NCI-H345 (cell line): ENCODE results near the gene SLA2.
"Not testable (repeated sequence)": the region's sequence is repeated elsewhere in the genome, so short reads cannot be mapped to it uniquely, and the experiment has no call there.

Experiments
- DNase-seq: peaks from one replicate; lab custom pipeline; 2025; lab: John Stamatoyannopoulos, UW

SLA2 gene, protein sequence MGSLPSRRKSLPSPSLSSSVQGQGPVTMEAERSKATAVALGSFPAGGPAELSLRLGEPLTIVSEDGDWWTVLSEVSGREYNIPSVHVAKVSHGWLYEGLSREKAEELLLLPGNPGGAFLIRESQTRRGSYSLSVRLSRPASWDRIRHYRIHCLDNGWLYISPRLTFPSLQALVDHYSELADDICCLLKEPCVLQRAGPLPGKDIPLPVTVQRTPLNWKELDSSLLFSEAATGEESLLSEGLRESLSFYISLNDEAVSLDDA

DNA sequence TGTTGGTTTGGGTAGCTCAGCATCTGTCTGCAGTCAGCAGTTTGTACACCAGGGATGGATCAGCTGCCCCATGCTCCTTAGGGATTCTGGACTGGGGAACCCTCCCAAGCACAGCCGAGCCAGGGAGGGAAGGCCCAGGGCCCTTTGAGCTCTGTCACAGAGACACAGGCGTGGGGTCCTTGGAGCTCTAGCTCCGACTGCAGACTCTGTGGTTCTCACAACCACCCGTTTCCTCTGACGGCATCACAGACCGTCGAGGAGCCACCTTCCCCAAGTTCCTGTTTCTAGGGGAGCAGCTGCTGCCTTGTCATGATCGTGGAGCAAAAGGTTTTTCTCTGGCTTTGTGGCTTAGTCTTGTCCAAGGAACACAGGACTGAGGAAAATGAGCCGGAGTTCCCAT, at the start of gene SLA2:
Gene SLA2 (minus strand): TSS at position 199 of the 400 bp plus-strand sequence. CDS start 4,861 bp downstream, outside the sequence.
- DNase-seq = no peak

DNA sequence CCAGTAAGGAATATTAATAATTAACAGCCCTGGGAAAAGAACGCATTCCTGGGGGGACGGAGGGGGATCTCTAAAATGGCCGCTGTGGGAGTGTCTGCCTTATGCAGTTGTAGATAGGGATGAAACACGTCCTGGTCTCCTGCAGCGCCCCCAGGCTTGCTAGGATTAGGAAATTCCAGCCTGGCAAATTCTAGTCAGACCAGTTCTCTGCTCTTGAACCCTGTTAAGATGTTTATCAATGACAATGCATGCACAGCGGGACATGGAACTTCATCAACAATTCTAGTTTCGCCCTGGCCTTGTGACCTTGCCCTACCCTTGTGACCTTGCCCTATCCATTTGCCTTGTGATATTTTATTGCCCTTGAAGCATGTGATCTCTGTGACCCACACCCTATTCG, 49.5 kb upstream of the SLA2 start:
- DNase-seq = not testable (repeated sequence)

DNA sequence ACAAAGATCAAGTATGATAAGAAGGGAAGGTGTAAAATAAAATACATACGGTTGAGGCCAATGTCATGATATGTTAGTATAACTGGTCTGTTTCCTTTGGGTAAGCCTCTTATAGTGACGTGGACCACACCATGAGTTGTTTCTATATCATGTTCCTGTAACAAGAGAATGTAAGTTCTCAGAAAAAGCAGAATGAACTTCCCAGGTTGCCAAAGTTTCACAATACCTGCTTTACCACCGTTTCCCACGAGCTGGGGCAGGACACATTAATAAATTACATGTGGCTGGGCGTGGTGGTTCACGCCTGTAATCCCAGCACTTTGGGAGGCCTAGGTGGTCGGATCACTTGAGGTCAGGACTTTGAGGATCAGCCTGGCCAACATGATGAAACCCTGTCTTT, 42.6 kb upstream of the SLA2 start:
- DNase-seq = no peak

DNA sequence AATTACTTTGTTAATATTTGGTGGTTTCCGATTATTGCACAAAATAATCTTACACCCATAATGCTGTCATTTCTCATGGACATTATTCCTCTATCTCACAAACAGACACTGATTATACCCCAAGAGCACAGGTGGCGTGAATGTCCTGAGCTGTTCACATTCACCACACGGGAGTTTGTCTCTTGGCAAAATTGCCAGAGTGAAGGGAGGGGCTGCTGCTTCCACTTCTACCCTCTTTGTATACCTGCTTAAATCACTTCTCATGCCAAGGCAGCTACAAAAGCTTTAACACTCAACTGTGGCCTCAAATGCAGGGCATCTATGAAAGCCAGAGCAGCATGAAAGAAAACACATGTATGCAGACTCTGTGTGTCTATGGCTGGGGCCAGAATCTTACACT, 41.9 kb upstream of the SLA2 start:
- DNase-seq = no peak

DNA sequence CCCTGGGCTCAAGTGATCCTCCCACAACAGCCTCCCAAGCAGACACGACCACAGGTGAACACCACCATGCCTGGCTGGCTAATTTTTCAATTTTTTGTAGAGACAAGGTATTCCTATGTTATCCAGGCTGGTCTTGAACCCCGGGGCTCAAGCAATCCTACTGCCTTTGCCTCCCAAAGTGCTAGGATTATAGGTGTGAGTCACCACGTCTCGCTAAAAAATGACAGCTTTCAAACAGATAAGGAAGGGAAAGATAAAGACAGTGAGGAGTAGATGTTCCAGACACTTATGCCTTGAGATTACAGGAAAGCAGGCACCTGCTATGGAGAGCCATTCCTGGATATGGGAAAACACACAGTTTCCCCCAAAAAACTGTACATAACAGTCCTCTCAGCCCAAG, 40.9 kb upstream of the SLA2 start:
- no peak for DNase-seq

DNA sequence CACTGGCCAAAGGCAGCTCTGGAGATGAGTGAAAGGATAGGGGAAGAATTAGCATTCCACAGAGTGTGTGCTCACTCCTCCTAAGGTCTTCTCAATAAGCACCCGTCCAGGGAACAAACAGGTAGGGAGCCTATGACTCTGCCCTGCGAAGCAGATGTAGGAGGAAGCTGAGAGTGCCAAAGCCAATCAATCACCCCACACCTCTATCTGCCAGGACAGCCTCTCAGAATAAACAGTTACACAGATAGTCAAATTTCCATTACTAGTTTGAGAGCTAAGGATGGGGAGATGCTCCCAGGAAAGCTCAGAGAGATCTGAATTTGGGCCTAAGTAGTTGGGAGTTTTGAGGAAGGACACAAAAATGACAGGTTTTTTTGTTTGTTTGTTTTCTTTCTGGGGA, 40.5 kb upstream of the SLA2 start:
- DNase-seq = no peak

DNA sequence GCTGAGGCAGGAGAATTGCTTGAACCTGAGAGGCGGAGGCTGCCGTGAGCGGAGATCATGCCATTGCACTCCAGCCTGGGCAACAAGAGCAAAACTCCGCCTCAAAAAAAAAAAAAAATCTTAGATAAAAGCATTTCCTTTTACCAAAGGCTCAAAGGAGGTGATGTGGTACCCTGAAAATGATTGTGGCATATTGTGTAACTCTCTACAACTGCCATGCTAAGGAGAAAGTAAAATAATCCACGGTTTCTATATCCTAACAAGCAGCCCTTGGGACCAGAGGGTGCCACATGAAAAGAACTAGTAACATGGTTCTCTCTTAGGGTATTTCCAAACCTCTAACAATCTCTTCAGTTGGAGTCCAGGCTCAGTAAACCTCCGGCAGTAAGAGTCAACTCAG, 38.8 kb upstream of the SLA2 start:
- no peak for DNase-seq

DNA sequence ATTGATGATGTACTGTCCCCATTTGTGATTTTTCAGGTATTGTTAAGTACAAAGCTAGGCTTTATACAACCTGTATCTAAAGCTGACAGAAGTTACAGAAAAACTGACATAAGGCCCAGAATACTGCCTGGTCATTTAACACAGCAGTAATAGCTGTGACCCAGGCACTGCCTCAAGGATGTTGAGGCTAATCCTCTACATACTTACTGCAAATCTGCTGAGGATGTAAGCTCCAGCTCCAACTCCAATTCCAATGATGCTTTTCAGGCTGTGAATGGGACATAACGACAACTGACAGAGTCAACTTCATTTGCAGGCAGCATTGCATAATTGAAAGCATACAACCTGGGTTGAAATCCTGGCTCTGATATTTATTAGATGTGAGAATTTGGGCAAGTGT, 36.3 kb upstream of the SLA2 start:
- no peak for DNase-seq

DNA sequence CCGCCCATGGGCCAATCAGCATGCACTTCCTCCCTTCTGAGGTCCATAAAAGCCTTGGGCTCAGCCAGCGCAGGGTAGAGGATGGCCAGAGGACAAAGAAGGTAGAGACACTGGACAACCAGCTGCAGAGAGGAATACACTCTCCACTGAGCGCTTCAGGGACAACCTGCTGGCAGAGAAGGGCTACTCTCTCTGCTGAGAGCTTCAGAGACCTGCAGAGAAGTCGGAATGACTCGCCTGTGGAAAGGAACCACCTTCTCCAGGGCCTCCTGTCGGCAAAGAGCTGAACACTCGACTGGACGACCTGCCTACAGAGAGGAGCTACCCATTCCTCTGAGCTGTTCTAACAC, 31.4 kb upstream of the SLA2 start:
- no peak for DNase-seq

DNA sequence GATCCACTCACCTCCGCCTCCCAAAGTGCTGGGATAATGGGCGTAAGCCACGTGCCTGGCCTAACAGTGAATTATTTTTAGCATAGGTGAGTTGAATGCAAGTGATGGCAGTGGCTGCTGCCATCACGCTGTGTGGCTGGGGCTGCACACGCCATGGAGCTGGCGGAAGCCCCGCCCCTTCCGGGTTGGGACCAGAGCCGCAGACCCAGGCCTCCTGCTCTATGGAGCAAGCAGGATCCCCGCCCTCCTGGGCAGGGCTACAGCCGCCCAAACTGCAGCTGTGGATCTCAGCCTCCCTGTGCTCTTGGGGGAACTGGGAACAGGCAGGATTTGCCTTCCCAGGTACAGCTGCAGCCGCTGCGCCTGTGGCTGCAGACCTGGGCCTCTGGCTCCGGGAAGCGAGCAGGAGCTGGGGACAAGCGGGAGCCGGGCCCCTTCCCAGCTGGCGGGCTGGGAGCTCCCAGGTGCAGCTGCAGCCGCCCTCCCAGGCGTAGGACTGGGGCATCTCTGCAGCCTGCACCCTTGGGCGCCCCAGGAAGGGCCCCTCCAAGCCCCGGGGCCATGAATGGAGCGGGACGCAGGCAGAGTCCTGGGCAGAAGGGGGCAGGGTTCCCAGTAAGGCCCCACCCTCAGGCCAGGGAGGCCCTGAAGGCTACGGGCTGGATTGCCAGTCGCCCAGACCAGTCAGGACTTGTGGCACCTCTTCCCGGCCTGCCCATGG, 30.9 kb upstream of the SLA2 start:
- no peak for DNase-seq

DNA sequence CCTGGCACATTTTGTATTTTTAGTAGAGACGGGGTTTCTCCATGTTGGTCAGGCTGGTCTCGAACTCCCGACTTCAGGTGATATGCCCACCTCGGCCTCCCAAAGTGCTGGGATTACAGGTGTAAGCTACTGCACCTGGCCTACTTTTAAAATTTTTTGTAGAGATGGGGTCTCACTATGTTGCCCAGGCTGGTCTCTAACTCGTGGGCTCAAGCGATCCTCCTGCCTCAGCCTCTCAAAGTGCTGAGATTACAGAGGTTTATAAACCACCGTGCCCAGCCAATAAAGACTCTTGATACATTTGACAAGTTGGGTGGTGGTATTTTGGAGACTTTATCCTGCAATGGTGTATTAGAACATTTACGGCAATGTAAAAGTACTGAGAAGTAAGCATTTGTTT, 29.5 kb upstream of the SLA2 start:
- not testable (repeated sequence) for DNase-seq

DNA sequence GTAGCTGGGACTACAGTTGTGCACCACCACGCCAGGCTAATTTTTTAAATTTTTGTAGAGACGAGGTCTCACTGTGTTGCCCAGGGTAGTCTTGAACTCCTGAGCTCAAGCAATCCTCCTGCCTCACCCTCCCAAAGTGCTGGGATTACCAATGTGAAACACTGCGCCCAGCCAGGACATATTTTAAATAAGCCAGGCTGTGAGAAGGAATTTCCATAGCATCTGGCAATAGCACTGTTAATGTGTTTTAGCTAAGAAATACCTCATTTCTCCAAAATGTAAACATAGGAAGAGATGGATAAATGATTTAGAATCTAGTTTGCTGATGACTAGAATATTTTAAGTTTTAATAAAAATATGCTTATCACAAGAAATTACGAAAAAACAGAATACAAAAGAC, 27.0 kb upstream of the SLA2 start:
- no peak for DNase-seq

DNA sequence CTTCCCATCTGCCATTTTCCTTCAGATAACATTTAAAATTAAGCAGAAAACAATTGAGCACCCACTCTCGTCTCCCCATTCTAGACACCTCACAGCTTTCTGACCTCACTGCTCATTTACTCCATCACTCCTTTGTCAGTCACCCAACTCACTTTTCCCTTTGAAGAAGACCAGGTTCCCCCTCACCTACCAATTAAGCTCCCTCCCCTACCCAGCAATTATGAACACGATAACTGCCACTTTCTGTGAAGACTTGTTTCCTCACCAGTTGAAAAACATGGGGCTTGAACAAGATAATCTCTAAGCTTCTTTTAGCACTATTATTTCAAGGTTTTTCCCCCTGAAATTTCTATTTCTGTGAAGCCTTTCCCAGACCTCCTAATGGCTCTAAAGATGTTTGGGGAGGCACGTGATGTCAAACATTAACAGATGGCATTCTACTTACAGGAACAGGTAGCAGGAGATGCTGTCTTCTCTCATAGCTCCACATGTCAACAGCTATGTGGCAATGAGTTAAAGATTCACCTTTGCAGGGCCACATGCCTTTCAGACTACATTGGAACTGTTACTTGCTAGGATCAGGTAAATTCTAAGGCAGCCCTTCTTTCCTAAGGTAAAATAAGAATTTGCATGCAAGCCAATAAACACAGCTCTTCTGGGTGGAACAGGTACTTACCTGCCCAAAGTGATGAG, 24.8 kb upstream of the SLA2 start:
- DNase-seq = no peak

DNA sequence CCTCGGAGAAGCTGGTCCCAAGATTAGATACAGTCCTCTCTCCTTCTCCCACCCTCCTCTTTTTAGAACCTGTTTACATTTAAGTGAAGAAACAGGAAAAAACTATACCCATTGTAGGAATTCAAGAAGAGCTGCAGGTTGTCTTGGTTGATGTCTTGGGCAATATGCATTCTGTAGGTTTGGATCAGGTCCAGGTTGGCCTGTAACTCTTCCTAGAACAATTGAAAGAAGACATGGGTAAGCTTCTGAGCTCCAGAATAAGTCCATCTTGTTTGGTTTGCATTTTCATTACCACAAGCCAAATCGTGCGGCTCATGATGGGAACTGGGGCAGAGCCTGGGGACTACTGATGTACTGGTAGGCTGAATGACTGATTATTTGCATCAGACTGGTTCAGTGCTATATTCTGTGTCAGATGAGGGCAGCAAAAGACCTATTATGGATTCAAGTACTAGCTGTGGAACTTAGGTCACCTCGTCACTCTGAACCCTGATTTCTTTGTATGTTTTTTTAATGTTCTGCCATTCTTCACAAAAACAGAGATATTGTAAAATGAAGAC, 20.3 kb upstream of the SLA2 start:
- no peak for DNase-seq

DNA sequence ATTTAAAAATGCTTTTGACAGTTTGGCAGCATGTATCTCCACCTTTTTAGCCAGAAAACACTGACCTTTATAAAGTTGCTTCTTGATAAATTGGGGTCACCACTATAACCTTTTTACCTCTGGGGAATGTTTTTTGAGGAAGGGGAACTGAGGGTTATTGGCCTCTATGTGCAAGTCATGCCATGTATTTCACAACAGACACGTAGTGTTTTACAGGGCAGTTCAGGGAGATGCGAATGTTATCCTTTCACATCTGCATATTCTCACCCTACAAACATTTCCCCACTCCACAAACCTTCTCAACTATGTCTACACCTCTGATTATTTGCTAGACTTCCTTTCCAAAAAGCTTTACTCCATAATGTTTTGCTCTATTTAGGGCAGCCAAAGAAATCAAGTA, 17.0 kb upstream of the SLA2 start:
- no peak for DNase-seq

DNA sequence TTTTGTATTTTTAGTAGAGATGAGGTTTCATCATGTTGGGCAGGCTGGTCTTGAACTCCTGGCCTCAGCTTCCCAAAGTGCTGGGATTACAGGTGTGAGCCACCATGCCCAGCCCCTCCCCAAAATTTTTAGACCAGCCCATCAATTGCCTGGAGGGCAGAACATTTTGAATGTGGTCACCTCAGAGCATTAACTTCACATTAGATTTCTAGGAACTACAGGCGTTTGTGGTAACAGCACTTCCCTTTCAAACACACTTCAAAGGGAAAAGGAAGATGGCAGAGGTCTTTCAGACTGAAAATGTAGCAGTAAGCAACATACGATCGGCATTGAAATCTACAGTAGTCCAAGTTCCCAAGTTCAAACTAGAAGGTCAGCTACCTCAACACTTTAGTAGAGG, 12.3 kb upstream of the SLA2 start:
- no peak for DNase-seq

DNA sequence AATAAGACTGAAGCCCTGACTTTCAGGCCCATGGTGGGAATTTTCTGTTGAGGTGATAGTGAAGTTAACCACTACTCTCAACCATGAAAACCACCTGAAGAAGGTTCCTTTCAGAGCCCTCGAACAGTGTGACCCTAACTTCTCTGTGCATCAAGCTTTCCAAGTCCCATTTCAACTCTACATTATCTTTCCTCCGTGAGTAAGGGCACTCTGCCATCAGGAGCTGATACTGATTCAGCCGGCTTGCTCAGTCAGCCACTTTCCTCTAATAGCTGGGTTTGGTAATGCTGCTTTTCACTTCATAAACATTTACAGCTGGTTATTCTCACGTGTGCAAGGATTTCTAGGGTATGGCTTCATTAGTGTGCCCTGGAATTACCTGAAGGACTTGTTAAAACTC, 10.7 kb upstream of the SLA2 start:
- no peak for DNase-seq

DNA sequence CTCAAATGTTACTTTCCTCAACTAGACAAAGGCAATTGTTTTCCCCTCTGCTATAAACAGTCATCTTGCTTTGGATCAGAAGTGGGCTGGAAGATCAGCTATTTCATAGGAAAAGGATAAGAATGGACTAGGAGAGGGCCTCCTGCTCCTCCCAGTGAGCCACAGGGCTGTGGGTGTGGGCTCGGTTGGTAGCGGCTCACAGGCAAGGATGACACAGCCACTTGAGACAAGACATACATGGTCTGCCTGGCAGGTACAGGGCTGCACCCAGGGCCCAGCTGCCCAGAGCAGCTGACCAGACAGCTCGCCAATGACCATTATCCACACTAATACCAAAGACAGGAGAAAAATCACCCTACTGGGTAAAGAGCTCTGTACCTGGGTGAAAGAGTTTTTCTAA, 9.0 kb upstream of the SLA2 start:
- DNase-seq = no peak

DNA sequence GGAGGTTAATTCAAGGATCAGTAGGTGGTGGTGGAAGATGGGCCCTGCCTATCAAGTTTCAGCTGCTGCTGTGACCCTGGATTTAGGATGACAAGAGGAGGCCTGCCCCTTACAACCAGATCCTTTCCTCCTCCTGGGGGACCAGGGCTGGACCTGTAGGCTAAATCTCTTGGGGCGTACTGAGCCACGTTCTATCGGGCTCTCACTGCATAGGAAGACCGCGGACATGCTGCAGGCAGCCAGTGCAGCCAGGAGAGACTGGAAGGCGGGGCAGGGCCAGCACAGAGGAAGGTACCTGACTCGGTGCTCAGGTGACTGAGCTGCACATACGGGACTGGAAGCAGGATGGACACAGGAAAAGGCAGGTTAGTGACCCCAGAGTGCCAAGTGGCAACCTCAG, 8.5 kb upstream of the SLA2 start:
- no peak for DNase-seq

DNA sequence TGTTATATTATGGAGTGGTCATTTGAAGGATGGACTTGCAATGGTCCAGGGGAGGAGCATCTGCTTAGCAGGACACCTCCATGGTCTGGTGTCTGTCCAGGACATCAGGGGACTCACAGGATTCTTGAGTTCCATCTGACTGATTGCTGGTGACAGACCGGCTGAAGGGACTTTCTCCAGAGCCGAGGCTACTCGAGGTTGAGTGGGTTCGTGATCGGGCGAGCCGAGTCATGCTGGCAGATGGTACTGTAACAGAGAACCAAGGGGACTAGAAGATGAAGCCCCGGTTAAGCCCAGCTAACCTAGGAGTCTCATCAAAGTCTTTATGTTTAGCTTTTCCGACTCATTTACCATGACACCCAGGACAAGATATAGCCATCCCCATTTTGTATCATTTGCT, 7.5 kb upstream of the SLA2 start:
- DNase-seq = no peak

DNA sequence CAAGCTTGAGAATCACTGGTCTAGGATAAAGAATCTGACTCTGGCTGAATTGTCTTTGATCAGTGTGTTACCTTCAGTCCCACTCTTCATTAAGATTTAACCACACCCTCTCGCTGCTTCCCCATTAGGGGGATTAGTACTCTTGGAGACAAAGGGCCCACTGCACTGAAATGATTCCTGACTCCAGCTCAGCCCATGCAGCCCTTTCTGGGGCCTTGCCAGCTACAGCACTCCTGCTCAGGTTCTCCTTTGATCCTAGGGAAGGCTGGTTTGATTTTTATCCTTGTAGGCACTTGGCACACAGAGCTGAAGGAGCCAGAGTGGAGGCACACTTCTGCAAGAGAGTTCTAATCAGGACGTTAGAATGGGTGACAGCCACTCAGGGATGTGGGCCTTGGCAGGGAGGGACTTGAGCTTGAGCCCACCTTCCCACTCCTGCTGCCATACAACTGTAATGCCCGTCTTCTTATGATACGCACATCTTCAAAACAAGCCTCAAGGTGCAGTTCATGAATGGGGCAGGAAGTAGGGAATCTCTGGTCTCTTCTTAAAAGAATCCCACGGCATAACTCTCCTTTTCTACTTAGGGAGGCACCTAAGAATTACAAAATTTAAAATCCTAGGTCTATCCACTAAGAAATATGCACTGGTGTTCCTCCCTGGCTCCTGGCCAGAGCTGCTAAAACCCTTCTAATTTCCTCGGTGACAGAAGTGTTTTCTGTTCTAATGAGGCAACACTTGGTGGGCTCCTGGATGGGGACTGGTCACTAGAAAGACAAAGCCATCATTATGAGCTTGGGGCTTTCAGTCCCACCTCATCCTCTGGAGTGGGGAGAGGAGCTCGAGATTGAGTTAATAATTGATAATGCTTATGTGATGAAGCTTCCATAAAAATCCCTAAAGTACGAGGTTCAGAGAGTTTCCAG, 1.5 kb upstream of the SLA2 start:
- no peak for DNase-seq

DNA sequence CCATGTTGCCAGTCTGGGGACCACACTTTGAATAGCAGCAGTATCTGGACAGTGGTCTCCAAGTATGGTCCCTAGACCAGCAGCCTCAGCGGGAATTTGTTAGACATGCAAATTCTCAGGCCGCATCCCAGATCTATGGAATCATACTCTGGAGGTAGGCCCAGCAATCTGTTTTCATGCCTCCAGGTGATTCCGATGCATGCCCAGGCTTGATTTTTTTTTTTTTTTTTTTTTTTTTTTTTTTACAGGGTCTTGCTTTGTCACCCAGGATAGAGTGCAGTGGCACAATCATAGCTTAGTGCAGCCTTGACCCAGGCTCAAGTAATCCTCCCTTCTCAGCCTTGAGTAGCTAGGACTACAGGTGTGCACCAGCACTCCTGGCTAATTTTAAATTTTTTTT, 682 bp upstream of the SLA2 start:
- no peak for DNase-seq
